A549 (cell line): Measurements from ENCODE around the gene CCDC34. TPM values are rescaled to one million over a fixed set of nuclear protein-coding genes. Genes with fewer than 3 reads are reported as not detected.

Experiments
- ATAC-seq, 2 experiments: fragments of 200-7000 bp in 1 of 2; fragments of >200 bp in 1 of 2; cut with Nextera tagmentation in 1 of 2; cut with Tn5 transposase in 1 of 2; 3 replicates each; pipeline versions ENCODE4 v1.8.0 to v1.9.1; 2018 to 2020; ENCODE audit warnings: mild to moderate bottlenecking in 1 of 2, moderate library complexity in 1 of 2
- CTCF ChIA-PET: fragments of 300-600 bp; sonication (Branson Sonifier 250); formaldehyde crosslinking; extraction: SDS; loops from one replicate; lab custom pipeline; 2021; ENCODE audit warnings: antibody characterized with exemption, inconsistent platforms; lab: Yijun Ruan, JAX
- POLR2A ChIA-PET: fragments of 350-600 bp; formaldehyde crosslinking; extraction: SDS; loops from one replicate; lab custom pipeline; 2021; ENCODE audit warnings: antibody characterized with exemption, inconsistent platforms; lab: Yijun Ruan, JAX
- DNase-seq, 2 experiments: peaks; one replicate each; pipeline versions ENCODE4 v3.0.0 to v3.0.0-alpha.2; 2011 to 2016; ENCODE audit warnings: low read depth in 1 of 2, low spot score in 1 of 2
- FAIRE-seq: peaks from 2 replicates; lab custom pipeline; 2011; peaks lifted over from hg19 to GRCh38; lab: Jason Lieb, UNC
- H3K27ac ChIP-seq, 2 experiments: fragments of >200 bp; sonication (Bioruptor Twin); formaldehyde crosslinking; 3 replicates each; pipeline ENCODE4 v1.5.1; 2016 to 2017
- H3K4me1 ChIP-seq: fragments of >200 bp; sonication (Bioruptor Twin); formaldehyde crosslinking; 3 replicates; pipeline ENCODE4 v1.6.1; 2016
- H3K4me2 ChIP-seq: fragments of >200 bp; sonication (Bioruptor Twin); formaldehyde crosslinking; 3 replicates; pipeline ENCODE4 v1.6.1; 2016
- H3K4me3 ChIP-seq: fragments of >200 bp; sonication (Bioruptor Twin); formaldehyde crosslinking; 3 replicates; pipeline ENCODE4 v1.5.1; 2016
- H3K9me3 ChIP-seq: fragments of >200 bp; sonication (Bioruptor Twin); formaldehyde crosslinking; 3 replicates; pipeline ENCODE4 v1.6.1; 2016
- ESRRA ChIP-seq: fragments of 150-350 bp; IDR thresholded peaks from 2 replicates; pipeline ENCODE4 v1.6.1; 2014; ENCODE audit warnings: mild to moderate bottlenecking, low read length, borderline replicate concordance
- FOSB ChIP-seq: fragments of 250-450 bp; sonication (Bioruptor Pico); IDR thresholded peaks from 2 replicates; pipeline ENCODE4 v1.5.0; 2020; ENCODE audit warnings: mild to moderate bottlenecking, moderate library complexity
- FOSL2 ChIP-seq, 2 experiments: fragments of 450-650 bp in 1 of 2; fragments of >200 bp in 1 of 2; sonication (Bioruptor Twin) in 1 of 2; formaldehyde crosslinking; IDR thresholded peaks; 2 replicates each; pipeline versions ENCODE4 v1.5.0 to v1.6.1; 2016 to 2020; ENCODE audit warnings: mild to moderate bottlenecking in 1 of 2, moderate library complexity in 1 of 2
- GATA3 ChIP-seq: IDR thresholded peaks from 2 replicates; pipeline ENCODE4 v1.6.1; 2012; ENCODE audit warnings: borderline replicate concordance
- HDAC2 ChIP-seq: fragments of 200-600 bp; sonication (generic); IDR thresholded peaks from 2 replicates; pipeline ENCODE4 v1.6.1; 2016
- HEYL ChIP-seq: fragments of 250-450 bp; sonication (Bioruptor Pico); IDR thresholded peaks from 2 replicates; pipeline ENCODE4 v1.8.0; 2021; ENCODE audit warnings: mild to moderate bottlenecking, moderate library complexity
- HOXB13 ChIP-seq: fragments of 250-450 bp; sonication (Bioruptor Pico); IDR thresholded peaks from 2 replicates; pipeline ENCODE4 v1.5.0; 2020; ENCODE audit warnings: low read depth, mild to moderate bottlenecking, moderate library complexity
- HOXB5 ChIP-seq: fragments of 250-450 bp; sonication (Bioruptor Pico); IDR thresholded peaks from 2 replicates; pipeline ENCODE4 v1.5.0; 2020; ENCODE audit warnings: mild to moderate bottlenecking, moderate library complexity
- JUN ChIP-seq, 2 experiments: fragments of >200 bp; sonication (Bioruptor Twin); formaldehyde crosslinking; IDR thresholded peaks; 2 replicates in 1 of 2; 3 replicates in 1 of 2; pipeline ENCODE4 v1.6.1; 2016 to 2017
- KDM5A ChIP-seq: fragments of 200-600 bp; sonication (generic); IDR thresholded peaks from 2 replicates; pipeline ENCODE4 v1.6.1; 2016; ENCODE audit warnings: antibody characterized with exemption, mild to moderate bottlenecking
- MAZ ChIP-seq: fragments of 150-350 bp; IDR thresholded peaks from 2 replicates; pipeline ENCODE4 v1.6.1; 2014; ENCODE audit warnings: antibody characterized with exemption, low read depth, low read length, borderline replicate concordance
- NPAS2 ChIP-seq: fragments of 250-450 bp; sonication (Bioruptor Pico); IDR thresholded peaks from 2 replicates; pipeline ENCODE4 v1.8.0; 2022; ENCODE audit warnings: mild to moderate bottlenecking, moderate library complexity, borderline replicate concordance
- PHF8 ChIP-seq: fragments of 200-600 bp; sonication (generic); IDR thresholded peaks from 2 replicates; pipeline ENCODE4 v1.6.1; 2016; ENCODE audit warnings: low read depth, mild to moderate bottlenecking, antibody characterized with exemption, moderate library complexity, borderline replicate concordance
- POLR2AphosphoS2 ChIP-seq: conservative IDR thresholded peaks from 2 replicates; pipeline ENCODE4 v1.6.1; 2012; ENCODE audit warnings: low read length, improper control_type of control experiment, inconsistent platforms
- RFX5 ChIP-seq: fragments of 450-650 bp; IDR thresholded peaks from 2 replicates; pipeline ENCODE4 v1.7.1; 2014; ENCODE audit warnings: antibody characterized with exemption, mild to moderate bottlenecking, moderate library complexity
- SREBF2 ChIP-seq: fragments of 450-650 bp; IDR thresholded peaks from 2 replicates; pipeline ENCODE4 v1.6.1; 2014; ENCODE audit warnings: mild to moderate bottlenecking, moderate library complexity
- ZFP36 ChIP-seq: fragments of 450-650 bp; IDR thresholded peaks from 2 replicates; pipeline ENCODE4 v1.6.1; 2014; ENCODE audit warnings: borderline replicate concordance; ENCODE audit not compliant: partially characterized antibody
- WGBS: methylation state at CpG from one replicate; pipeline ENCODE4 v1.1.6; 2017; ENCODE audit errors: missing lambda C conversion rate; 5-methylcytosine and 5-hydroxymethylcytosine counted together
- polyA plus RNA-seq, 4 experiments: library from polyadenylated mRNA; depleted of rRNA in 3 of 4; stranded (reverse); fragments of >200 nt; fragmentation: RNase III in 1 of 4; extraction: RNeasy Plus Mini Kit Qiagen cat#74134 plus additional on column Dnase treatment in 1 of 4; gene quantifications; 2 replicates in 3 of 4; 3 replicates in 1 of 4; pipeline ENCODE4 v1.2.3, GENCODE V29; 2011 to 2017
- TF ChIP-seq, protein P1 (sequence below): IDR thresholded peaks from 2 replicates; pipeline ENCODE4 v1.6.1; 2012
- TF ChIP-seq, protein P2 (sequence below): fragments of >200 bp; sonication (Bioruptor Twin); formaldehyde crosslinking; IDR thresholded peaks from 3 replicates; pipeline ENCODE4 v1.6.1; 2016
- TF ChIP-seq, protein P3 (sequence below): fragments of 450-650 bp; IDR thresholded peaks from 2 replicates; pipeline ENCODE4 v1.6.1; 2014; ENCODE audit warnings: antibody characterized with exemption
- TF ChIP-seq, protein P4 (sequence below): fragments of 250-450 bp; sonication (Bioruptor Pico); IDR thresholded peaks from 2 replicates; pipeline ENCODE4 v1.5.0; 2020; ENCODE audit warnings: low read depth, mild to moderate bottlenecking, moderate library complexity
- TF ChIP-seq, protein P5 (sequence below): IDR thresholded peaks from 2 replicates; pipeline ENCODE4 v1.6.1; 2012; ENCODE audit warnings: low read depth, borderline replicate concordance

The CCDC34 gene
- polyA plus RNA-seq, 2 of the 4 experiments (the other 2 are of a cell fraction): 32.0 to 35.9 TPM

DNA sequence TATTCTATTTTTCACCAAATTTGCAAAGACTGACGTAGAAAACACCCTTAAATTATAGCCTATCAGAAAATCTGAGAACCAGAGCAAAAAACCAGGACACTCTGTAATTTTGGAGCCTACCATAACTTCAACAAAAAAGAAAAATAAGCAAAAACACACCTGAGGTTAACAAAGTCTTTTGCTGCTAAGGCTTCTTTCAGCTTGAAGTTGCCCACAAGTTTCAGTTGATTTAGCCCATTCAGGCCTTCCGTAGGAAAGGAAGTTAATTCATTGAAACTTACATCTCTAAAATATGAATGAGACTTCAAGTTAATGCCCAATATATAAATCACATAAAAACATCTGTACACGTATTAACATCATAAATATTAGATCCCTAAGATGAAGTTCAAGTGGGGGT is 10.4 kb upstream of the CCDC34 start:
- WGBS: 94% methylated on average over 3 of the region's 3 CpGs
- FAIRE-seq (peak; percentile 39), DNase-seq (no peak), ATAC-seq (no peak)
- Histone ChIP-seq H3K4me1 (peaks cover 34% of the 10 kb centered on the region), H3K9me3 (no peaks in the 10 kb centered on the region), H3K4me2 (no peak overlapping the region), H3K4me3 (no peak overlapping the region), H3K27ac (no peak overlapping the region)
- TF ChIP-seq PHF8: no peak
- TF ChIP-seq ESRRA: no peak
- TF ChIP-seq, protein P1, sequence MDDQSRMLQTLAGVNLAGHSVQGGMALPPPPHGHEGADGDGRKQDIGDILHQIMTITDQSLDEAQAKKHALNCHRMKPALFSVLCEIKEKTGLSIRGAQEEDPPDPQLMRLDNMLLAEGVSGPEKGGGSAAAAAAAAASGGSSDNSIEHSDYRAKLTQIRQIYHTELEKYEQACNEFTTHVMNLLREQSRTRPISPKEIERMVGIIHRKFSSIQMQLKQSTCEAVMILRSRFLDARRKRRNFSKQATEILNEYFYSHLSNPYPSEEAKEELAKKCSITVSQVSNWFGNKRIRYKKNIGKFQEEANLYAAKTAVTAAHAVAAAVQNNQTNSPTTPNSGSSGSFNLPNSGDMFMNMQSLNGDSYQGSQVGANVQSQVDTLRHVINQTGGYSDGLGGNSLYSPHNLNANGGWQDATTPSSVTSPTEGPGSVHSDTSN: no peak
- TF ChIP-seq RFX5: no peak
- TF ChIP-seq JUN (IDR thresholded peaks at IDR 0.05): no peak
- TF ChIP-seq FOSB (CRISPR knock-in tag): no peak
- TF ChIP-seq, protein P2, sequence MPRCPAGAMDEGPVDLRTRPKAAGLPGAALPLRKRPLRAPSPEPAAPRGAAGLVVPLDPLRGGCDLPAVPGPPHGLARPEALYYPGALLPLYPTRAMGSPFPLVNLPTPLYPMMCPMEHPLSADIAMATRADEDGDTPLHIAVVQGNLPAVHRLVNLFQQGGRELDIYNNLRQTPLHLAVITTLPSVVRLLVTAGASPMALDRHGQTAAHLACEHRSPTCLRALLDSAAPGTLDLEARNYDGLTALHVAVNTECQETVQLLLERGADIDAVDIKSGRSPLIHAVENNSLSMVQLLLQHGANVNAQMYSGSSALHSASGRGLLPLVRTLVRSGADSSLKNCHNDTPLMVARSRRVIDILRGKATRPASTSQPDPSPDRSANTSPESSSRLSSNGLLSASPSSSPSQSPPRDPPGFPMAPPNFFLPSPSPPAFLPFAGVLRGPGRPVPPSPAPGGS: no peak
- TF ChIP-seq MAZ: no peak
- no peak for TF ChIP-seq ZFP36
- TF ChIP-seq POLR2AphosphoS2: no peak
- TF ChIP-seq GATA3: no peak
- TF ChIP-seq SREBF2: no peak
- no peak for TF ChIP-seq HOXB5
- no peak for TF ChIP-seq KDM5A
- no peak for TF ChIP-seq HDAC2
- TF ChIP-seq, protein P3, sequence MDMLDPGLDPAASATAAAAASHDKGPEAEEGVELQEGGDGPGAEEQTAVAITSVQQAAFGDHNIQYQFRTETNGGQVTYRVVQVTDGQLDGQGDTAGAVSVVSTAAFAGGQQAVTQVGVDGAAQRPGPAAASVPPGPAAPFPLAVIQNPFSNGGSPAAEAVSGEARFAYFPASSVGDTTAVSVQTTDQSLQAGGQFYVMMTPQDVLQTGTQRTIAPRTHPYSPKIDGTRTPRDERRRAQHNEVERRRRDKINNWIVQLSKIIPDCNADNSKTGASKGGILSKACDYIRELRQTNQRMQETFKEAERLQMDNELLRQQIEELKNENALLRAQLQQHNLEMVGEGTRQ: no peak
- TF ChIP-seq HEYL (CRISPR knock-in tag): no peak
- TF ChIP-seq NPAS2 (CRISPR knock-in tag): no peak
- no peak for TF ChIP-seq FOSL2 (IDR thresholded peaks at IDR 0.05)
- no peak for TF ChIP-seq FOSL2 (CRISPR knock-in tag; IDR thresholded peaks at IDR 0.05)
- TF ChIP-seq, protein P4, sequence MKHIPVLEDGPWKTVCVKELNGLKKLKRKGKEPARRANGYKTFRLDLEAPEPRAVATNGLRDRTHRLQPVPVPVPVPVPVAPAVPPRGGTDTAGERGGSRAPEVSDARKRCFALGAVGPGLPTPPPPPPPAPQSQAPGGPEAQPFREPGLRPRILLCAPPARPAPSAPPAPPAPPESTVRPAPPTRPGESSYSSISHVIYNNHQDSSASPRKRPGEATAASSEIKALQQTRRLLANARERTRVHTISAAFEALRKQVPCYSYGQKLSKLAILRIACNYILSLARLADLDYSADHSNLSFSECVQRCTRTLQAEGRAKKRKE (CRISPR knock-in tag): no peak
- CTCF ChIA-PET: interaction anchor here (1.2 to 1.5 kb wide), 2 partner anchors 8 to 214 kb away, joined by 3 read pairs; no protein-coding TSS in a partner anchor
- POLR2A ChIA-PET: no interaction called here

DNA sequence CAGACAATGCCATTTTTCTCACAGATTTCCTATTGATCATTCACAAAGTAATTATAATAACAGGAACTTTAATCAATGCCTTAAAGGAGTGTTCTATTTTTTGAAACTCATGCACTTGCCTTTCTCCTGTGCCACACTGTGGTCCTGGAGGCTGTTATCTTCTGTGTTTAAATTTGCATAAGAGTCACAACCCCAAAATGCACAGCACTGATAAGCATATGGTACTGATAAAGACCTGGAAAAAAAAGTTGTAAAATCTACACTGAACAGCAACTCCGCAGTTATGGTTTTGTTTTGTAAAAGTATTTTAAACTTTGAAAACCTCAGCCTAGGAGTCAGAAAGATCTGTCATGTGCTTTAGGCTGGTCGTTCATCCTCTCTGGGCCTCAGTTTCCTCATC is 9.1 kb upstream of the CCDC34 start:
- CTCF ChIA-PET: no interaction called here
- ATAC-seq: no peak
- POLR2A ChIA-PET: no interaction called here
- Histone ChIP-seq H3K4me3 (no peak overlapping the region), H3K4me2 (no peak overlapping the region), H3K4me1 (peaks cover 34% of the 10 kb centered on the region), H3K27ac (no peak overlapping the region), H3K9me3 (no peaks in the 10 kb centered on the region)
- DNase-seq: no peak
- 90% methylated on average over 2 of the region's 2 CpGs for WGBS
- FAIRE-seq: no peak
- TF ChIP-seq, protein P5, sequence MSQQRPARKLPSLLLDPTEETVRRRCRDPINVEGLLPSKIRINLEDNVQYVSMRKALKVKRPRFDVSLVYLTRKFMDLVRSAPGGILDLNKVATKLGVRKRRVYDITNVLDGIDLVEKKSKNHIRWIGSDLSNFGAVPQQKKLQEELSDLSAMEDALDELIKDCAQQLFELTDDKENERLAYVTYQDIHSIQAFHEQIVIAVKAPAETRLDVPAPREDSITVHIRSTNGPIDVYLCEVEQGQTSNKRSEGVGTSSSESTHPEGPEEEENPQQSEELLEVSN: no peak
- no peak for TF ChIP-seq ZFP36
- no peak for TF ChIP-seq MAZ
- TF ChIP-seq HOXB13 (CRISPR knock-in tag): no peak
